Endothelial cell of umbilical vein (primary cell): ENCODE results near the gene ZNF839. TPM values are rescaled to one million over a fixed set of nuclear protein-coding genes. Genes with fewer than 3 reads are reported as not detected.

Source experiments
- BruUV-seq: library from RNA; stranded (reverse); fragments of 400-500 nt; replicated peaks from 2 replicates; lab custom pipeline; 2021; lab: Mats Ljungman, UMichigan
- CTCF ChIA-PET: fragments of 300-600, 350-600 bp; sonication (Branson Sonifier 250); formaldehyde crosslinking; loops from one replicate; lab custom pipeline; 2021; ENCODE audit warnings: antibody characterized with exemption, inconsistent platforms; lab: Charles Lee
- POLR2A ChIA-PET: fragments of 300-600, 350-600 bp; sonication (Branson Sonifier 250); formaldehyde crosslinking; loops from one replicate; lab custom pipeline; 2021; ENCODE audit warnings: antibody characterized with exemption, inconsistent platforms; lab: Charles Lee
- DNase-seq: peaks from one replicate; pipeline ENCODE4 v3.0.0-alpha.2; 2011; ENCODE audit warnings: low read depth, low spot score
- FAIRE-seq: peaks from 2 replicates; lab custom pipeline; 2011; peaks lifted over from hg19 to GRCh38; lab: Jason Lieb, UNC
- H2AFZ ChIP-seq: 2 replicates; pipeline ENCODE4 v1.6.0; 2012; ENCODE audit warnings: low read depth, low read length, control low read depth, inconsistent platforms
- H3K27ac ChIP-seq: 2 replicates; pipeline ENCODE4 v1.5.1; 2011; ENCODE audit warnings: low read depth, mild to moderate bottlenecking, control low read depth, low read length, moderate library complexity; ENCODE audit not compliant: insufficient read depth
- H3K27me3 ChIP-seq, 2 experiments: 2 replicates each; pipeline versions ENCODE4 v1.6.0 to v1.6.1; 2011; ENCODE audit warnings: low read length in 2 of 2, mixed read lengths in 1 of 2; ENCODE audit not compliant: control insufficient read depth in 2 of 2, insufficient read depth in 2 of 2
- H3K36me3 ChIP-seq, 2 experiments: 2 replicates in 1 of 2; 3 replicates in 1 of 2; pipeline ENCODE4 v1.5.1; 2011; ENCODE audit warnings: low read length in 2 of 2, mild to moderate bottlenecking in 1 of 2, moderate library complexity in 1 of 2; ENCODE audit not compliant: control insufficient read depth in 2 of 2, insufficient read depth in 2 of 2; ENCODE audit errors: extremely low read depth in 1 of 2
- H3K4me1 ChIP-seq: 3 replicates; pipeline ENCODE4 v1.5.1; 2011; ENCODE audit warnings: mild to moderate bottlenecking, low read length; ENCODE audit not compliant: control insufficient read depth, insufficient read depth; ENCODE audit errors: extremely low read depth
- H3K4me2 ChIP-seq: 2 replicates; pipeline ENCODE4 v1.6.1; 2011; ENCODE audit warnings: low read length, control low read depth, mixed read lengths; ENCODE audit not compliant: insufficient read depth
- H3K4me3 ChIP-seq, 3 experiments: fragments of 200-600 bp in 1 of 3; sonication (generic), shearing (Covaris generic) in 1 of 3; replicated peaks in 1 of 3; 2 replicates each; pipeline ENCODE4 v1.5.1; 2011 to 2016; ENCODE audit warnings: control low read depth in 3 of 3, low read length in 3 of 3, mild to moderate bottlenecking in 2 of 3, inconsistent platforms in 1 of 3, low read depth in 1 of 3, moderate library complexity in 1 of 3; ENCODE audit not compliant: insufficient read depth in 1 of 3
- H3K79me2 ChIP-seq: 2 replicates; pipeline ENCODE4 v1.6.0; 2012; ENCODE audit warnings: low read length, inconsistent platforms; ENCODE audit not compliant: control insufficient read depth, insufficient read depth
- H3K9ac ChIP-seq: replicated peaks from 2 replicates; pipeline ENCODE3; 2011; ENCODE audit warnings: low read length, control low read depth; ENCODE audit not compliant: insufficient read depth; ENCODE audit errors: extremely low read depth
- H3K9me1 ChIP-seq: replicated peaks from 3 replicates; pipeline ENCODE4 v1.6.0; 2011; ENCODE audit warnings: mild to moderate bottlenecking, low read length; ENCODE audit not compliant: control insufficient read depth, insufficient read depth; ENCODE audit errors: extremely low read depth
- H3K9me3 ChIP-seq: replicated peaks from 2 replicates; pipeline ENCODE4 v1.5.1; 2012; ENCODE audit warnings: low read length, inconsistent platforms; ENCODE audit not compliant: control insufficient read depth, insufficient read depth
- H4K20me1 ChIP-seq: replicated peaks from 2 replicates; pipeline ENCODE3; 2011; ENCODE audit warnings: mild to moderate bottlenecking, low read length; ENCODE audit not compliant: control insufficient read depth, insufficient read depth; ENCODE audit errors: extremely low read depth
- CTCF ChIP-seq, 2 donors: IDR thresholded peaks; 1 replicate in 1 of 2; 2 replicates in 1 of 2; pipeline ENCODE4 v1.5.1; 2011; ENCODE audit warnings: low read length in 2 of 2, mild to moderate bottlenecking in 2 of 2, moderate library complexity in 2 of 2, control low read depth in 1 of 2, inconsistent platforms in 1 of 2, low read depth in 1 of 2; ENCODE audit not compliant: insufficient read depth in 1 of 2; ENCODE audit errors: extremely low read depth in 1 of 2
- EZH2 ChIP-seq: IDR thresholded peaks from 2 replicates; pipeline ENCODE4 v1.6.1; 2012; ENCODE audit warnings: borderline replicate concordance, low read depth, mild to moderate bottlenecking, moderate library complexity, low read length, inconsistent platforms; ENCODE audit not compliant: severe bottlenecking
- FOS ChIP-seq: IDR thresholded peaks from 2 replicates; pipeline ENCODE4 v1.6.1; 2011; ENCODE audit warnings: mild to moderate bottlenecking, low read length, moderate library complexity, borderline replicate concordance; ENCODE audit not compliant: insufficient read depth
- GATA2 ChIP-seq: IDR thresholded peaks from 2 replicates; pipeline ENCODE4 v1.7.0; 2011; ENCODE audit warnings: low read depth, mild to moderate bottlenecking, moderate library complexity, mixed read lengths, low read length; ENCODE audit not compliant: insufficient read length, insufficient read depth
- JUN ChIP-seq: IDR thresholded peaks from 2 replicates; pipeline ENCODE4 v1.6.1; 2011; ENCODE audit warnings: borderline replicate concordance, low read depth; ENCODE audit not compliant: insufficient read length, insufficient read depth
- MAX ChIP-seq: IDR thresholded peaks from 2 replicates; pipeline ENCODE4 v1.6.1; 2011; ENCODE audit not compliant: insufficient read depth, insufficient read length
- MYC ChIP-seq: IDR thresholded peaks from one replicate; pipeline ENCODE4 v1.6.1; 2011; ENCODE audit warnings: mild to moderate bottlenecking, low read depth, low read length
- POLR2A ChIP-seq: IDR thresholded peaks from 2 replicates; pipeline ENCODE4 v1.6.1; 2012; ENCODE audit warnings: low read depth, mild to moderate bottlenecking, control low read depth, low read length
- POLR2AphosphoS5 ChIP-seq: IDR thresholded peaks from 2 replicates; pipeline ENCODE4 v1.6.1; 2012; ENCODE audit warnings: low read depth, mild to moderate bottlenecking, control low read depth, low read length, moderate library complexity; ENCODE audit not compliant: insufficient read depth
- dilution Hi-C: fragments of 300-500 bp; cut with MboI; formaldehyde crosslinking; loops from one replicate; pipeline ENCODE4 v1.15.0; 2019; ENCODE audit warnings: low sequenced_read_pairs; ENCODE audit not compliant: extremely low pct_ligation_motif_present
- intact Hi-C: fragments of 100-400 bp; cut with micrococcal nuclease; formaldehyde crosslinking; loops from one replicate; pipeline ENCODE4 v1.10.0; 2022
- polyA plus RNA-seq, 4 experiments: library from polyadenylated mRNA; depleted of rRNA in 3 of 4; stranded (reverse) in 3 of 4; unstranded in 1 of 4; fragments of >200 nt; gene quantifications; 2 replicates each; pipeline versions ENCODE4 v1.2.1 to v1.2.3, GENCODE V29; 2011 to 2012; ENCODE audit warnings: missing spikeins in 1 of 4
- total RNA-seq: library from RNA; stranded (reverse); gene quantifications from 2 replicates; pipeline ENCODE4 v1.2.3, GENCODE V29; 2021

ZNF839 gene
- total and polyA plus RNA-seq, 2 donors (not counting 3 experiments of a cell fraction or from before 2014, with no cell fraction given), result 9.8 to 12.5 TPM

DNA sequence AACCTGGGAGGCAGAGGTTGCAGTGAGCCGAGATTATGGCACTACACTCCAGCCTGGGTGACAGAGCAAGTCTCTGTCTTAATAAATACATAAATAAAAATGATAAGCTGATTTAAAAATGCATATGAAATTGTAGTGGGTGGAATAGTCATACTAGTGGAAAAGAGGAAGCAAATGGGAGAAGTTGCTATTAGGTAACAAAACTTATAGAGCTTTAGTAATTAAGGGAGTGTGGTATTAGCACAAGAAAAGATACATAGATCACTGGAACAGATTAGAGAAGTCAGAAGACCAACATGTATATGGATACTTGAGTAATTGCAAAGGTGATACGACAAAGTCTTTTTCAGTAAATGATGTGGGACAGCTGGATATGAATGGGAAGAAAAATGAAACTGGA, 69.7 kb downstream of the ZNF839 start:
- no peaks in the 10 kb centered on the region for H3K9me3 ChIP-seq
- ChIA-PET CTCF (interaction anchor here (2.0 kb wide), 1 partner anchor 19 kb away, joined by 4 read pairs; no protein-coding TSS in a partner anchor), POLR2A (no interaction called here)
- H3K4me3 ChIP-seq, result no peak overlapping the region
- no peak overlapping the region for H3K9ac ChIP-seq
- no peak for DNase-seq
- intact Hi-C loops, result no loop called here
- H3K27me3 ChIP-seq, result no peaks in the 10 kb centered on the region
- no TSS peak for BruUV-seq
- peaks cover 13% of the 10 kb centered on the region for H3K4me1 ChIP-seq
- H2AFZ ChIP-seq, result no peak overlapping the region
- no peaks in the 10 kb centered on the region for H4K20me1 ChIP-seq
- H3K36me3 ChIP-seq, result no peaks in the 10 kb centered on the region
- no peak overlapping the region for H3K27ac ChIP-seq
- dilution Hi-C loops, result no loop called here
- TF ChIP-seq POLR2A (no peak), MAX (no peak)
- FAIRE-seq, result no peak
- H3K79me2 ChIP-seq, result no peaks in the 10 kb centered on the region
- no peaks in the 10 kb centered on the region for H3K9me1 ChIP-seq
- H3K4me2 ChIP-seq, result no peak overlapping the region

DNA sequence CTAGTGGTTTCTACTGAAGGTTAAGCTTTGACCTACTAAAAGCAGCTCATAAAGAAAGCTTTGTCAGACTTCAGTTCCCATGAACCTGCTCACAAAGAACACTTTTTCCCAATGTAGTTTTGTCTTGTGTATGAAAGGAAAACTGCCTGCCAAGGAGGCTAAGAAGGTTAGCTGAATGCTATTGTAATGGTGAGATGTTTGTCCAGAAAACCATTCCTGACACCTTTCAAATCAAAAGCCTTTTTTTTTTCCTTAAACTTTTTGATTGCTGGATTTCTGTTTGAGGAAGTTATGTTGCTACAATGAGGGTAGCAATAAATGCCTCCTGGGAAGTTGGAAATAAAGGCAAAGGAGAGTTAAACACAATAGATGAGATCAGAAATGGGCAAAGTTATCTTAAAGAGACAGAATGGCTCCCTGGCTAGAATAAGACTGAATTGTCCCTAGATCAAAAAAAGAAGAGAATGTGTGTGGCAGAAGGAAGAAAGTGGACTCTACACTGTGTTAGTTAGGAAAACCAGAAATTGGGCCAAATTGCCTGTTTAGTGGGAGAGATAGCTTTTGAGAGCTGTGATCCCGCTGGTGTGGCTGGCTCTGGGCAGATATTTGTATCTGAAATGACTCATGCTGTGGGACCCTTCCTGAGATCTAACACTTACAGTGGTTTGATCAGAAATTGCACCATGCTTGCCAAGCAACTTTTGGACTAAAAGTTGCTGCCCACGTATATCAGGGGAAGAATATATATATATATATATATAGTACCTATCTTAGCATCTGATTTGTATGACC, 70.7 kb downstream of the ZNF839 start:
- intact Hi-C loops, result no loop called here
- TSS peak; percentile 52 for BruUV-seq
- FAIRE-seq, result peak; percentile 52

More for the DNA sequence above, 70.7 kb downstream of the ZNF839 start:
- H4K20me1 ChIP-seq, result no peaks in the 10 kb centered on the region
- peak overlapping the region; percentile 12 for H3K4me2 ChIP-seq
- no peaks in the 10 kb centered on the region for H3K9me1 ChIP-seq
- no peak overlapping the region for H3K4me3 ChIP-seq
- H2AFZ ChIP-seq, result peak overlapping the region; percentile 14
- H3K9me3 ChIP-seq, result no peaks in the 10 kb centered on the region
- DNase-seq, result peak; percentile 83
- dilution Hi-C loops, result no loop called here
- no peaks in the 10 kb centered on the region for H3K36me3 ChIP-seq
- no peaks in the 10 kb centered on the region for H3K79me2 ChIP-seq
- TF ChIP-seq EZH2 (no peak), FOS (peak; percentile 33), POLR2A (no peak), JUN (peak; percentile 9), POLR2AphosphoS5 (no peak), MAX (no peak), MYC (no peak), GATA2 (no peak), CTCF (IDR thresholded peaks at IDR 0.05; ENCODE audit: extremely low read depth in 1 of 2, insufficient read depth in 1 of 2, low read depth in 1 of 2, low read length in 2 of 2) (no peak)
- H3K27me3 ChIP-seq, result no peaks in the 10 kb centered on the region
- peak overlapping the region; percentile 29 for H3K9ac ChIP-seq
- ChIA-PET POLR2A (no interaction called here), CTCF (interaction anchor here (1.1 to 2.0 kb wide), 3 partner anchors 9 to 48 kb away, joined by 3 to 6 read pairs (median 4); no protein-coding TSS in a partner anchor)
- peak overlapping the region; percentile 47 for H3K27ac ChIP-seq
- H3K4me1 ChIP-seq, result peaks cover 13% of the 10 kb centered on the region
